NCI-H524 (cell line): ENCODE measurements around the gene GSAP.

ENCODE experiments used
- DNase-seq, 2 experiments: peaks; one replicate each; lab custom pipeline; 2025; lab: John Stamatoyannopoulos, UW

The GSAP gene

GRCh38 chr7:77327067-77327931 lies 88.8 kb downstream of the GSAP start:
- DNase-seq: no peak

DNA sequence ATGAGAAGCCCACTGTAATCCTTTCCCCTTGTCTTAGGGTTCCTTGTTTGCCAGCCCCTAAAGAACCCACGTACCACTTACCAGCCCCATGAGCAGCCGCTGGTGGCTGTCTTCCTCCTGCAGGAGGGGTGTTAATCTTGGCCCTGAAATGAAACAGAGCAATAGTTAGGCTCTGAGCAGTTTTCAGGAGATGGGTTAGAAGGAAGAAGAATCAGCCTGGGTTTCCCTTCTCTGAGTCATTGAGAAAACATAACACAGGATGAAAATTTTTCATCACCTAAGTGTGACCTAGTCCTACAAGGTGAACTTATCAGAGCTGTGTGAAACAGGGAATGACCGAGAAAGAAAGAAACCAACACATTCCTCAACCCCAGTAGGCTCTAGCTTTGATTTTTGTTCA lies 90.0 kb downstream of the GSAP start:
- no peak for DNase-seq

GRCh38 chr7:77321300-77321699 lies 94.8 kb downstream of the GSAP start:
- no peak for DNase-seq

GRCh38 chr7:77320714-77321113 lies 95.4 kb downstream of the GSAP start:
- DNase-seq: peak in 1 of 2 experiments; percentile 73

GRCh38 chr7:77320137-77320536 lies 96.0 kb downstream of the GSAP start:
- no peak for DNase-seq

- no peak for DNase-seq
Measured at GRCh38 chr7:77318019-77318418, 98.1 kb downstream of the GSAP start.

DNA sequence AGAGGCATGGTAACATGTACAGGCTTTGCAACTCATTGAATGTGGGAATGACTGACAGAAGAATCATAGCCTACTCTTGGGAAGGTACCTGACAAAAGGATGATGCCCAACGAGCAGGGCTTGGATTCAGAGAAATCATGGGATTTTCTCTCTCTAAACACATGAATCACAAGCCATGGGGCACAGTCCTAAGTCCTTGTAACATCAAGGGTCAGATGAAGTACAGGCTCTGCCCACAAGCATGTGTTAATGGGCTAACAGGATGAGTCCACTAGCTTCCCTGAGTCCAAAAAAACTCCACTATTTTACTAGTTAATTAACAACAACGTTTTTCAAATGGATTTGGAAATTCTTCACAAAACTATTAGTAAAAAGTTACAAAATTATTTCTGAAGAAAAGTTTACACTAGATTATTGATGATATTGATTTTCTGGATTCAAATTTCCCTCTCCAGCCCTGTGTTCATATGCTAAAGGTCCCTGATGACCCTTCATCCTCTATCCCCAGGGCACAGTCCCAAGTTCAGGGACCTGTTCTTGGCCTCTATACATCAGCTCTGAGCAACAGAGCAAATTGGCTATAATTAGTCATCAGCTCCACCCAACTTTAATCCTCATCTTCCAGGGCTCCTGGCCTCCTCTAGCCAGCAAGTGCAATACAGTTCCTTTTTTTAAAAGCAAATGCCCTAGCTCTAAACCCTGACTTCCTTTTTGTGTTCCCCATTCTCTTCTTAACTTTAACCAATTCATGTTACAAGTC lies 99.8 kb downstream of the GSAP start:
- no peak for DNase-seq

- DNase-seq: no peak
Measured at GRCh38 chr7:77315182-77315591, 101.0 kb downstream of the GSAP start.

DNA sequence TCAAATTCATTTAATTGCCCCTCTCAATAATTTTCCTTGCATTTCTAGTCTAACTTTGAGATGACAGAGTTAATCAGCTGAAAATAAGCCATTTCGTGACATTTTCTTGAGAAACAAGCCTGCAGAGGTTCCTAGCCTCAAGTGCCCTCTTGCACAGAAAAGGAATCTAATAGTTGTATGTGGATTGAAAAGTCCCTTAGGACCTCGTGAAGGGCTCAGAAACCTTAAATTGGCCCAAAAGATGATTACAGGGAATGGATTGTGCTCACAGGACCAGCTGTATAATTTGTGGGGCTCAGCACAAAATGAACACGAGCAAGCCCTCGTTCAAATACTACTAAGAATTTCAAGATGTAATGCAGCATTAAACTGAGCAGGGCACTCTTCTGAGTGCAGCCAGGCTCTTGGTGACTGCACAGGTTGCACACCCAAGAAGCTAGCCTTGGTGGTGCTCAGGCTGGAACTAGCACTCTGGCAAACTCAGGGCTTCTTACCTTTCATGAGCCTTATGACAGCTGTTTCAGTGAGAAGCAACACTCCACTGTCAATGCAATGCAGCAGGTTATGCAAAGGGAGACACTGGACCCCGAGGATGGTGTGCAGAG lies 102.2 kb downstream of the GSAP start:
- DNase-seq: no peak

DNA sequence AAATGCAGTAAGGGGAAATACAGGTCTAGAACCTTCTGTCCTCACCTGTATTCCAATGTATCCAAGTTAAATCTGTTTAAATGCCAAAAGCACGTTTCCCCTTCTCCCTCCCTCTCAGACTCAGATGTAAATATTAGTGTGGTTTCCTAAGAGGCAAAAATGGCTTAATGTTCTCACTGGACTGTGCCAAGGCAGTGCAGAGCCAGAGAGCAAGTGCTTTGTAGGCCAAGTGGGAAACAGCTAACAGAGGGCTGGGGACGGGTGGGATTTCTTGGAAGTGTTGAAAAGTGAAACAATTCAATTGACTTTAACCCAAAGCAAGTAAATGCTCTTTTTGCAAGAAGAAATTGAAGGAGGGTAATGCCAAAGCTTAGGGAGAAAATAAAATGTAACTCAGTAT lies 103.1 kb downstream of the GSAP start:
- no peak for DNase-seq

DNA sequence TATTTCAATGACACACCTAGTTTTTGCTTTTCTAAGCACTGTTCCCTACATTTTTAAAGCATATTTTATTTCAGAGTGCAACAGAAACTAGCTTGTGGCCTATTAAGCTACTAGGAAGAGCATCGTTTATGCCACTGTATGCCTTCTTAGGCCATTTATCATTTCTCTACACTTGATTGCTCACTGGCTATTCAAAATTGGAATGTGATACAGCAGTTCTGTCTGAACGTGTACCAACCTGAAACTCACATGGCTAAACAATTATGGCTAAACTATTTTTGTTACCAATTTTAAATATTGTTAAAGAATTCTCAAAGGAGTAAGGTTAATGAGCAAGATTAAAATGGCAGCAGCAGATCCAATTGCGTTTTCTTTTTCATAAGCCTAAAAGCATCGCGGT lies 105.2 kb downstream of the GSAP start:
- no peak for DNase-seq

DNA sequence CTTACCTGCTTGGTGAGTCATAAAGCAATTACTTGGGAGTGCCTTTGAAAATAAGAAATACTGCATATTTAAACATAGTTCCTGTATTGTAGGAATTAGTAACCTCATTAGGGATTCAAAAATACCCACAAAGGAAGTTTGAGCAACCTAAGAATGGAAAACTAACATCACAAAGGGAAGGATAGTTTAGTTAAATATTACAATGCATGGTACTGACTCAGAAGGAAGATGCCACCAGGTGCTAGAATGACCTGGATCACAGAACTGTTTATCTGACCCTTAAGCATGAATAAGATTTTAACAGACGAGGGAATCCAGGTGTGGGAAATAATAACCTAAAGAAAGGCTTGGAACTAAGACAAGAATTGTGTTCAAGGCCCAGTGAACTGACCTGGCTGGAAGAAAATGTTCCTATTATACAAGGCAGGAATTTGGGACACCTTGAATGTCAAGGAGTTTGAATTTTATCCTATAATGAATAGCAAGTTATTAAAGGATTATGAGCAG lies 106.4 kb downstream of the GSAP start:
- no peak for DNase-seq

GRCh38 chr7:77308792-77309191 lies 107.4 kb downstream of the GSAP start:
- DNase-seq: no peak

DNA sequence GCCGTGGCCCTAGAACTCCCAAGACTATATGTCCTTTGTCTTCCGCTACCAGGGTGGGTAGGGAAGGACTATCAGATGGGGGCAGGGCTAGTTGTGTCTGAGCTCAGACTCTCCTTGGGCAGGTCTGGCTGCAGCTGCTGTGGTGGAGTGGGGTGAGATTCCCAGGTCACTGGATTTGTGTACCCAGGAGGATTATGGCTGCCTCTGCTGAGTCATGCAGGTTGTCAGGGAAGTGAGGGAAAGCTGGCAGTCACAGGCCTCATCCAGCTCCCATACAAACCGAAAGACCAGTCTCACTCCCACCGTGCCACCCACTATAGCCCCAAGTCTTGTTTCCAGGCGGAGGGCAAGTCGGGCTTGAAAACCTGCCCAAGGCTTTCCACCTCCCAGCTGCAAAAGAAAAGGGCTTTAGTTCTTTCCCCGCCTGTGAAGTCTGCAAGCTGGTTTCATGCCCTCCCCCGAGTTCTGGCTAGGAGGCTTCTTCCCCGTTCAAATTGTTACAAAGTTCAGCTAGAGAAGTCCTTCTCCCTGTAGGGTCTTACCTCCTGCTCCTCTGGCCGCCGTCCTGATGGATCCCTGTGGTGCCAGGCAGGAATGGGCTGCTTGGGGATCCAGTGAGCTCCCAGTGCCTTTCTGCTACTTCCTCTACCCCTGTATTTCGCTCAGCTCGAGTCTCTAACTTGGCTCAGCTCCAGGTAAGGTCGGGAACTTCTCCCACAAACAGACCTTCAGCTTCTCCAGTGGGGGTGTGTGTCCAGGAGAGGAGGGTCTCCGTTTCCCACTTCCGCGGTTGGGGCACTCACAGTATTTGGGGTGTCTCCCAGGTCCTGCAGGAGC lies 109.7 kb downstream of the GSAP start:
- DNase-seq: no peak

GRCh38 chr7:77295549-77295948 lies 120.6 kb downstream of the GSAP start:
- no peak for DNase-seq

DNA sequence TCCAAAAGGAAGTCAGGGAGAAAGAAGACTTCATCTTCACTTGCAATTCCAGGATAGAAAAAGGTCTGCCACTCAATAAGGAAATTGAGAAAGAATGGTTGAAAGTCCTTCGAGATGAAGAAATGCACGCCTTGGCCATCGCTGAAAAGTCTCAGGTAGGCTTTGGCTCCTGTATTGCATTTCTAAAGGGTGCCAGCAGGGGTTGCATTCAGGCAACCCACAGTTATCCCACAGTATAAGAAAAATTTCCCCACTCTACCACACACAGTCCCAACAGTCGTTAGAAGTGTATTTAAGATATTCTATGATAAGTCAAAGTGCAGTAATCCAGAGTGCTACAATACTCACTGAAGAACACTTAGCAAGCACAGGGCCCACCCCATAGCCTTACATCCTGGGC lies 123.1 kb downstream of the GSAP start:
- DNase-seq: no peak

GRCh38 chr7:77290425-77290824 lies 125.7 kb downstream of the GSAP start:
- DNase-seq: no peak

DNA sequence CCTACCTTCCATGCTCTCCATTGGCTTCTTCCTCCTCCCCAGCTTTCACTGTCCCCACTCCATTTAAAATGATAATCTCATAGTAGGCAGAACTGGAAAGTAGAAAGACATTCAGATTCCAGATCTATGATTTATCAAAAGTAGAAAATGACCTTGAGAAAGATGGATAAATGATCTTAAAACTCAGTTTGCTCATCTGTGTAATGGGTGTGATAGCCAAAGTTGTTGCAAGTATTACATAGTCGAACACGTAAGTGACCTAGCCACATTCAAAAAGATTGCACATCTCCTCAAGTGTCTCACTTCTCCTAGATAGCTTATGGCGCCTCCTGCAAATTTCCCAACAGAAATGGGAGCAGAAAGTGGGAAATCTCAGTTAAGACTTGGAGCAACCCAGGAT lies 126.8 kb downstream of the GSAP start:
- no peak for DNase-seq

GRCh38 chr7:77288676-77289320 lies 127.4 kb downstream of the GSAP start:
- DNase-seq: no peak

- DNase-seq: no peak
Measured at GRCh38 chr7:77284616-77285015, 131.5 kb downstream of the GSAP start.

DNA sequence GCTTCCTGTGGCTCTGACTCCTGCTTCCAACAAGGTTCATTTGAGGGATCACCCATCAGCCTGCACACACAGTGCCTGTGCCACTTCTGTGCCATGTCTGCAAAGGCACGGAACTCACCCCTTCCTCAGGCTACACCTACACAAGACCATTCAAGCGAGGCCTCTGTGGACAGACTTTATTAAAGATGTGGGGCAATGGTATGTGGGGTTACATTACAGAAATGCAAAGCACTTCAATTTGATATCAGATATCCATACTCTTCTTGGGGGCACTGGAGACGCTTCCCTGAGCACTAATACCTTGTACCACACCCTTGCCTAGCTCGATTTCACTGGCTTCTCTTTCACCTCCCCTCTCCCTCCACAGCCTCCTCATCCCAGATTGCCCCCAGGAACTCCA lies 132.1 kb downstream of the GSAP start:
- DNase-seq: no peak
